ENCODE data around the gene RAMP1.

RAMP1 gene

GRCh38 chr2:237896507-237896892 is 37.1 kb downstream of the RAMP1 start:
- DNase-seq, result no peak

- no peak for DNase-seq
These were observed 37.5 kb downstream of the RAMP1 start for GRCh38 chr2:237896956-237897355.

DNA sequence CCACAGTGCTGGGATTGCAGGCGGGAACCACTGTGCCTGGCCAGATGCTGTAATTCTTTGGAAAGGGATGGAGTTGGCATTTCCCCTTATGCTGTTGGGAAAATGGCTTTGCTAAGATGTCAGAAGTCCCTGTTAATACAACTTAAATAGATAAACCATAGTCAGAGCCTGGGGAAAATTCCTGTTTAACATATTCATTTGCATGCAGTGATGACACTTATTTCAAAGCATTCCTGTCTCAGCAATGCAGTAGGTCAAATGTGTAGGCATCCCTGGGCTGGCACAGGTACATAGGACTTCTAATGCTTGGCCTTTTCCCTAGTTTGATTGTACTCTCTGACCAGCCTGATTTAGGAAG is 38.6 kb downstream of the RAMP1 start:
- DNase-seq, result no peak

DNA sequence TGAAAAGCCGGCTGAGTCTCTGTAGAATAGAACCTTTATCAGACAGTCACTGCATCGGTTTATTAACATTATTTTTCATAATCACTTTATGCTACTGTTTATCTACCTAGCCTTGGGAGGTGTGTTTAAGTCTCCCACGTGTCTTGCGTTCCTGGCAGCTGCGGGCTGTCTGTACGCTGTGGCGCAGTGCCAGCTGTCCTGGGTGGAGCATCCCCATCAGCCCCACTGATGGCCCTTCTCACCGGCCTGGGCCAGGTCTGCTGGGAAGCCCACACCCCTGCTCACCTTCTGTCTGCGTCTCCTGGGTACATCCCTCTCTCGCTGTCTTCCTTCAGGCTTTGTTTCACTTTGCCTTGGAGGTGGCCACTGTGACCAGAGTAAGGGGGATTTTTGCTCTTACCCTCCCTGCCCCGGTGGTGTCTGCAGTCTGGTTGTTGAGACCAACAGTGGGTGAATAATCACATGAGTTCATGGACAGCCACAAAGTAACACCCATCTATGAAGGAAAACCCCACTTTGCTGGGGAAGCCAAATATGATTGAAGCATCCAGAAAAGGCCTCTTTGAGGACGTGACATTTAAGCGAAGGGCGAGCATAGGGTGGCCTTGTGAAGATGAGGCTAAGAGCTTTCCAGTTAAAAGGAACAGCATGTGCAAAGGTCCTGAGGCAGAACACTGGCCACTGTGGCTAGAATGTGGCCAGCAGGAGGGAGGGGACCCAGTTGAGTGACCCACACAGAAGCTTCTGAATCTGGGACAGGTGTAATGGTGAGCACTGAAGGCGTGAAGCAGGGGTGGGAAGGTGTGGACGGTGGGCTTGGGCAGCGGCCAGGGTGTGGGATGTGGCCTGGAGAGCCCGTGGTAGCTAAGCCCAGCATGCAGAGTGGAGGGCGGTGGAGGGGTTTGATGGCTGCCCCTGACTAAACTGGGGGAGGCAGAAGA is 41.7 kb downstream of the RAMP1 start:
- DNase-seq, result no peak

GRCh38 chr2:237901932-237902850 is 42.8 kb downstream of the RAMP1 start:
- DNase-seq, result no peak

DNA sequence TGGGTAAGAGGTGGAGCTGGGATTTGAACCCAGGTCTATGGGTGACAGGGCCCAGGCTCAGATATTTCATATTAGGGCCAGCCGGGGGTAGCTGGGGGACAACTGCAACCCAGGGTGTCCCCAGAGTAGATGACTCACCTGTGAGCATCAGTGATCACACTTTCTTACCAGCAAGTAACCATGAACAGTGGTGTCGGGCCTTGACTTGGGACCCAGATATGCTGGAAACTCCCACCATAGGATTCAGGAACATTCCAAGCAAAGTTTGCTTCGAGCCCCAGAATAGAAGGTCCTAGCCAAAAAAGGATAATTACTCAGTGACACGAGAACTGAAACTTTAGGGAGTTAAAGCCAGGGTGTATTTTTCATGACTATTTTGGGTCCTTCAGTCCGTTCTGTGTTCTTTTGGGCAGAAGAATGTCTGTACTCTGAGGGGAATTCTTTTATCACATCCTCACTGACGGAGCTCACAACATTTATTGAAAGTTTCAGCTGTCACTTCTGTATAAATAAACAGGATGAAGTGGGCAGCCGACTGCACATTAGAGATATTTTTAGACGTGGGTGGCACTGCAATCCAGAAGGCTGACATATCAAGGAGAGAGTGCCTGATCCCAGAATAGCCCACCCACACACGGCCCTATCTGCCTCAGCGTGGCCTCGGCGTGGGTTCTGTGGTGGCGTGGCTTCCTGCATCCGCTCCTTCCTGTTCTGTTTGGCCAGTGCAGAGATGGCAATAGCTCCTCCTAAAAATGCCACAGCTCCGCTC is 45.6 kb downstream of the RAMP1 start:
- DNase-seq, result no peak

GRCh38 chr2:237907144-237907543 is 47.7 kb downstream of the RAMP1 start:
- no peak for DNase-seq

- DNase-seq, result no peak
These were observed 49.8 kb downstream of the RAMP1 start for GRCh38 chr2:237909075-237909695.

DNA sequence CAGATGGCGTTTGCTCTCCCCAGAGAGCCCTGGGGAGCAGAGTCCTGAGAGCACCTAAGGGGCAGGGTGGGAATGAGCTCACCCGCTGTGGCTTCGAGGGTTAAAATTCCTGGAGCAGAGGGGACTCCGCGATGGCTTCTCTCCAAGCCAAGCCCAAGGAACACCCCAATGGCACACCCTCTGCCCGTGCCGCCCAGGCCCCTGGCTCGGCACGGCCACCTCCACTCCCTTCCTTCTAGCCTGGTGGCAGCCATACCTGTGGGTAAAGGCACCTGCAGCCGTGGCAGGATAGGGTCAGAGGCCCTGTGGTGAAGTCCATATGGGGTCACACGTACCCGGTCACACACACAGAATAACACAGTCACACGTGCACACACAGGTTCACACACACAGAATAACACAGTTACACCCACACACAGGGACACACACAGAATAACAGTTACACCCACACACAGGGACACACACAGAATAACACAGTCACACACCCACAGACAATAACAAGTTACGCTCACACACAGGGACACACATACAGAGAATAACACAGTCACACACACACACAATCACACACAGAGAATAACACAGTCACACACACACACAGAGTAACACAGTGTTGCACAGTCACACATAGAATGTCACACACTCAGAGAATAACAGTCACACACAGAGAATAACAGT is 50.5 kb downstream of the RAMP1 start:
- DNase-seq, result no peak

- no peak for DNase-seq
These were observed 51.3 kb downstream of the RAMP1 start for GRCh38 chr2:237910576-237911362.

GRCh38 chr2:237911363-237912017 is 52.1 kb downstream of the RAMP1 start:
- no peak for DNase-seq

- no peak for DNase-seq
These were observed 53.1 kb downstream of the RAMP1 start for GRCh38 chr2:237912271-237913192.

DNA sequence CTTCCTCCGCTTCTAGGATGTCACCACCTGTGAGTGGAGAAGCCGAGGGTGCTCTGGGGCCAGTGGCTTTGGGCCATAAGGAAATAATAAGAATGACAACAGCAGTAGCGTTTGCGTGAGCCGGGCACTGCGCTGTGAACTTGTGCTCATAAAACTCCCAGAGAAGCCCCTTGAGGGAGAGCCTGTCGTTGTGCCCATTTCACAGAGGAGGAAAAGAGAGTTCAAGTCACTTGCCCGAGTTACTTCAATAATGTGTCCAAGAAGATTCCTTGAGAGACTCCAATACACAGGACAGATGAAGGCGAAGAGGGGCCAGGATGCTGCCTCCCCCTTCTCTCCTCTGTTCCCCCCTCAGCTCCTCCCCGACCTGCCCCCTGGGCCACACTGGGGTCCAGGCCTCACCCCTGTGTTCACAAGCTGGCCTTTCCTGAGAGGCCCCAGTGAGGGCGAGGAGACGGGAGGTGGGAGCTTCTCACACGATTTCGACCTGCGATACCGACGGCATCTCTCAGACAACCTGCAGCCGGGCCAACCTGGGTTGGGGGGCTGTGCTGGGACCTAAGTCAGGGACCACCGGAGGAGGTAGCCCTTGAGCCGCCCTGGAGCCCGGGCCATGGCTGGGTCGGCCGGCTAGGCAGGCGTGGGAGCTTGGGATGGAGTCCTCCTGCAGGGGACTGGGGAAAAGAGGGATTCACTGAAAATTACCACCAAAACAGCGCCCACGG is 53.9 kb downstream of the RAMP1 start:
- no peak for DNase-seq

GRCh38 chr2:237915576-237915975 is 56.2 kb downstream of the RAMP1 start:
- DNase-seq, result no peak

DNA sequence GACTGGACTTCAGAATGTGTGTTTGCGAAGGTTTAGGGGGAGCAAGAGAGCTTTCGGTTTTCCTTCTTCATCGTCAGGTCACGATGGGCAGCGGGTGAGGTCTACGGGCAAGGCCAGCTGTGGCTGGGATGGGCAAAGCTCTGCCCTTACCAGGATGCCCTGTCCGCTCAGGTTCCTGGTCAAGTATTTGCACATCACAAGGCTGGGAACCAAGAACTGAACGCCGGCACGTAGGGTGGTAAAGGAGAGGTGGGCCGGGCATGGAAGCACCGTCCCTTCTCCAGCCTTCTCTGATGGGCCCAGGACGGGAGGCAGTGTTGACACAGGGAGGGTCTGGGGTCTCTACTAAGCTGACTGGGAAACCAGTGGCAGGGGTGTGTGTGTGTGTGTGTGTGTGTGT is 56.9 kb downstream of the RAMP1 start:
- no peak for DNase-seq

DNA sequence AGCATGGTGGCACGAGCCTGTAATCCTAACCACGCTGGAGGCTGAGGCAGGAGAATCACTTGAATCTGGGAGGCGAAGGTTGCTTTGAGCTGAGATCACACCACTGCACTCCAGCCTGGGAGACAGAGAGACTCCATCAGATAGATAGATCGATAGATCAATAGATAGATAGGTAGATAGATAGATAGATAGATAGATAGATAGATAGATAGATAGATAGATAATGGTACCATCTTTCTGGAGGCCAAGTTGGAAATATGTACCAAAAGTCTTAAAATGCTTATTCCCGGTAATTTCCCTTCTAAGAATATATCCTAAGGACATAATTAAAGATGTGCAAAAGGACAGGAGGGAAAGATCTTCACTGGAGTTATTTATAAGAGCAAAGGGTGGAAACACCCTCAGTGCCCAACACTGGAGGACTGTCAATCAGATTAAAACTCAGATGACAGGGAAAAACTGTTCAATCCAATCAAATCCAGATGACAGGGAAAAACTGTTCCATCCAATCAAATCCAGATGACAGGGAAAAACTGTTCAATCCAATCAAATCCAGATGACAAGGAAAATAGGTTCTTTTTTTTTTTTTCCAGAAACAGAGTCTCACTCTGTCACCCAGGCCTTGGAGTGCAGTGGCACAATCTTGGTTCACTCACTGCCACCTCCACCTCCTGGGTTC is 58.4 kb downstream of the RAMP1 start:
- DNase-seq, result no peak

DNA sequence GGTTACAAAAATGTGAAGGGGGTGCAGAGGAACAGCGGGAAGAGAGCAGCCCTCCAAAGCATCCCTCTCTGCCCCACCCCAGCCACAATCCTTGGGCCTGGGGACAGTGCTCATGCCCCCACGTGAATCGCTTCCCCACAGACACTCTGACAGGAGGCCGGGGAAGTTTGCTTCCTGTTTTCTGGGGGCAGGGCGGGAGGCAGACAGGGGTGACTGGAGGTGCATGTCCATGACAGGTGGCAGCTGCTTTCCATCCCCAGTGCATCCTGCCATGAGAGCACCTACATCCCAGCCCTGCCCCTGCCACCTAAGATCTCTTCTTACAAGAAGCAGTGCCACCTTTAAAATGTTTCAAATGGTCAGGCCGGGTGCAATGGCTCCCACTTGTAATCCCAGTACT is 60.2 kb downstream of the RAMP1 start:
- DNase-seq, result no peak

- no peak for DNase-seq
These were observed 61.2 kb downstream of the RAMP1 start for GRCh38 chr2:237920673-237921072.
